ENCODE results near the gene DDX19B.
"Not testable (repeated sequence)": the region's sequence is repeated elsewhere in the genome, so short reads cannot be mapped to it uniquely, and the experiment has no call there.

DDX19B gene

GRCh38 chr16:70298988-70299938 is at the start of gene DDX19B:
Gene DDX19B (plus strand): TSS chr16:70299186. CDS start chr16:70299298, 112 bp downstream.
- DNase-seq (ENCODE audit: low spot score), result peak; percentile 71

GRCh38 chr16:70249697-70250096 is 49.3 kb upstream of the DDX19B start:
- not testable (repeated sequence) for DNase-seq (ENCODE audit: low spot score)

- DNase-seq (ENCODE audit: low spot score), result peak; percentile 59
Observed at GRCh38 chr16:70250748-70251628, 48.0 kb upstream of the DDX19B start.

- peak; percentile 94 for DNase-seq (ENCODE audit: low spot score)
Observed at GRCh38 chr16:70251629-70252354, 47.2 kb upstream of the DDX19B start, which contains the start of gene EXOSC6. Gene EXOSC6 (minus strand): TSS chr16:70251940. CDS start chr16:70251900, 40 bp downstream.

GRCh38 chr16:70252355-70252988 is 46.5 kb upstream of the DDX19B start:
- DNase-seq (ENCODE audit: low spot score), result no peak

GRCh38 chr16:70253291-70254106 is 45.5 kb upstream of the DDX19B start:
- DNase-seq (ENCODE audit: low spot score), result no peak

GRCh38 chr16:70254180-70254964 is 44.6 kb upstream of the DDX19B start:
- no peak for DNase-seq (ENCODE audit: low spot score)

GRCh38 chr16:70254965-70255286 is 44.1 kb upstream of the DDX19B start:
- DNase-seq (ENCODE audit: low spot score), result no peak

GRCh38 chr16:70255574-70255973 is 43.4 kb upstream of the DDX19B start:
- DNase-seq (ENCODE audit: low spot score), result no peak

GRCh38 chr16:70257391-70257790 is 41.6 kb upstream of the DDX19B start:
- no peak for DNase-seq (ENCODE audit: low spot score)

- no peak for DNase-seq (ENCODE audit: low spot score)
Observed at GRCh38 chr16:70258065-70258464, 40.9 kb upstream of the DDX19B start.

- no peak for DNase-seq (ENCODE audit: low spot score)
Observed at GRCh38 chr16:70258946-70259345, 40.0 kb upstream of the DDX19B start.

GRCh38 chr16:70259903-70260302 is 39.1 kb upstream of the DDX19B start:
- not testable (repeated sequence) for DNase-seq (ENCODE audit: low spot score)

- no peak for DNase-seq (ENCODE audit: low spot score)
Observed at GRCh38 chr16:70267516-70267915, 31.5 kb upstream of the DDX19B start.

GRCh38 chr16:70267922-70268321 is 31.1 kb upstream of the DDX19B start:
- not testable (repeated sequence) for DNase-seq (ENCODE audit: low spot score)

- no peak for DNase-seq (ENCODE audit: low spot score)
Observed at GRCh38 chr16:70269471-70269870, 29.5 kb upstream of the DDX19B start.

GRCh38 chr16:70270176-70270575 is 28.8 kb upstream of the DDX19B start:
- no peak for DNase-seq (ENCODE audit: low spot score)

GRCh38 chr16:70271696-70272095 is 27.3 kb upstream of the DDX19B start:
- no peak for DNase-seq (ENCODE audit: low spot score)

- no peak for DNase-seq (ENCODE audit: low spot score)
Observed at GRCh38 chr16:70276392-70276791, 22.6 kb upstream of the DDX19B start.
